ENCODE data around the gene AAK1. TPM values are rescaled to one million over a fixed set of nuclear protein-coding genes. Genes with fewer than 3 reads are reported as not detected.

The AAK1 gene
- total RNA-seq, 2 donors from 2014 or later = 55.2 to 77.9 TPM

GRCh38 chr2:69605284-69605683 lies 38.3 kb downstream of the AAK1 start:
- DNase-seq (ENCODE audit: low spot score) = no peak
- peaks cover 13 to 50% of the 10 kb centered on the region in 2 donors for H3K4me1 ChIP-seq (ENCODE audit: control insufficient read depth in 1 of 2, low read depth in 2 of 2)
- H3K27ac ChIP-seq = no peak overlapping the region
- TF ChIP-seq, protein P1, sequence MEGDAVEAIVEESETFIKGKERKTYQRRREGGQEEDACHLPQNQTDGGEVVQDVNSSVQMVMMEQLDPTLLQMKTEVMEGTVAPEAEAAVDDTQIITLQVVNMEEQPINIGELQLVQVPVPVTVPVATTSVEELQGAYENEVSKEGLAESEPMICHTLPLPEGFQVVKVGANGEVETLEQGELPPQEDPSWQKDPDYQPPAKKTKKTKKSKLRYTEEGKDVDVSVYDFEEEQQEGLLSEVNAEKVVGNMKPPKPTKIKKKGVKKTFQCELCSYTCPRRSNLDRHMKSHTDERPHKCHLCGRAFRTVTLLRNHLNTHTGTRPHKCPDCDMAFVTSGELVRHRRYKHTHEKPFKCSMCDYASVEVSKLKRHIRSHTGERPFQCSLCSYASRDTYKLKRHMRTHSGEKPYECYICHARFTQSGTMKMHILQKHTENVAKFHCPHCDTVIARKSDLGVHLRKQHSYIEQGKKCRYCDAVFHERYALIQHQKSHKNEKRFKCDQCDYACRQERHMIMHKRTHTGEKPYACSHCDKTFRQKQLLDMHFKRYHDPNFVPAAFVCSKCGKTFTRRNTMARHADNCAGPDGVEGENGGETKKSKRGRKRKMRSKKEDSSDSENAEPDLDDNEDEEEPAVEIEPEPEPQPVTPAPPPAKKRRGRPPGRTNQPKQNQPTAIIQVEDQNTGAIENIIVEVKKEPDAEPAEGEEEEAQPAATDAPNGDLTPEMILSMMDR (IDR thresholded peaks at IDR 0.05) = no peak
- no peaks in the 10 kb centered on the region for H3K27me3 ChIP-seq (replicated peaks; ENCODE audit: insufficient read depth)
- no peaks in the 10 kb centered on the region for H3K9me3 ChIP-seq
- no peaks in the 10 kb centered on the region for H3K36me3 ChIP-seq
- ATAC-seq (ENCODE audit: insufficient number of reproducible peaks, low FRiP score, low read depth) = no peak
- no peak overlapping the region for H3K4me3 ChIP-seq

GRCh38 chr2:69604836-69605235 lies 38.7 kb downstream of the AAK1 start:
- no peak for ATAC-seq (ENCODE audit: insufficient number of reproducible peaks, low FRiP score, low read depth)
- no peaks in the 10 kb centered on the region for H3K27me3 ChIP-seq (replicated peaks; ENCODE audit: insufficient read depth)
- peaks cover 13 to 54% of the 10 kb centered on the region in 2 donors for H3K4me1 ChIP-seq (ENCODE audit: control insufficient read depth in 1 of 2, low read depth in 2 of 2)
- TF ChIP-seq, protein P1 (IDR thresholded peaks at IDR 0.05) = no peak
- H3K27ac ChIP-seq = no peak overlapping the region
- no peak for DNase-seq (ENCODE audit: low spot score)
- H3K36me3 ChIP-seq = no peaks in the 10 kb centered on the region
- H3K4me3 ChIP-seq = no peak overlapping the region
- H3K9me3 ChIP-seq = no peaks in the 10 kb centered on the region

DNA sequence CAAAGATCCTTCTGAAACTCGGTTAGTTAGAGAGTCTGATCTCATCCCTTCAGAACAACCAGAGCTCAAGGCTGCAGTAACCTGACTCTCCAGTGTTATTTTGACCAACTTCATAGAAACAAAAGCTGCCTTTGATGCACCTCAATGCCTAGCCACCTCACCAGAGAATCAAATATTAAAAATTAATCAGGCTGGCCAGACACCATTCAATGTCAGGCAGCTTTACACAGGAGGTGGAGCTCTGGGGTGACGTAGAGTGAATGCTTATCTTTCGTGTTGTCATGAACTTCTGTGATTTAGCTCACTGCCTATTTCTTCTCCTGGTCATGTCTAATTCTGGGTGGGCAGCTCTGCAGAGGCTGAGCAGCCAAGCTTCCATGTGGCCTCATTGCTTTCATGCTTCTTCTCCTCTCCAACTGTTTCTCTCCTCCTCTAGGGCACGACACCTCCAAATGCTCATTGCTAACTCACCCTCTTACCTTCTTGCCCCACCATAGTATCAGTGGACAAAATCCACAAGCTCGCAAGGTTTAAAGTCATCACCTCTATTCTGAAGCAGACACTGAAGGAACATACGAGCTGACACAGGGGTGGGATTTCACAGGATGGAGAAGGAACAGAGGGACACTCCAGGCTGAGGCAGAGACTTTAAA lies 39.4 kb downstream of the AAK1 start:
- TF ChIP-seq, protein P1 (IDR thresholded peaks at IDR 0.05) = no peak
- DNase-seq (ENCODE audit: low spot score) = no peak
- ATAC-seq (ENCODE audit: insufficient number of reproducible peaks, low FRiP score, low read depth) = no peak
- H3K4me1 ChIP-seq (ENCODE audit: control insufficient read depth in 1 of 2, low read depth in 2 of 2) = peaks cover 13 to 54% of the 10 kb centered on the region in 2 donors
- H3K4me3 ChIP-seq = no peak overlapping the region
- H3K27me3 ChIP-seq (replicated peaks; ENCODE audit: insufficient read depth) = no peaks in the 10 kb centered on the region
- H3K27ac ChIP-seq = peak overlapping the region; percentile 9 to 20
- no peaks in the 10 kb centered on the region for H3K9me3 ChIP-seq
- H3K36me3 ChIP-seq = no peaks in the 10 kb centered on the region

GRCh38 chr2:69603146-69603743 lies 40.3 kb downstream of the AAK1 start:
- TF ChIP-seq, protein P1 (IDR thresholded peaks at IDR 0.05) = no peak
- Histone ChIP-seq H3K9me3 (no peaks in the 10 kb centered on the region), H3K36me3 (no peaks in the 10 kb centered on the region), H3K27ac (peak overlapping the region in 1 of 2 donors; percentile 20), H3K27me3 (replicated peaks; ENCODE audit: insufficient read depth) (no peaks in the 10 kb centered on the region), H3K4me3 (no peak overlapping the region), H3K4me1 (ENCODE audit: control insufficient read depth in 1 of 2, low read depth in 2 of 2) (peaks cover 13 to 50% of the 10 kb centered on the region in 2 donors)
- ATAC-seq (ENCODE audit: insufficient number of reproducible peaks, low FRiP score, low read depth) = no peak
- no peak for DNase-seq (ENCODE audit: low spot score)

GRCh38 chr2:69601179-69601612 lies 42.3 kb downstream of the AAK1 start:
- Histone ChIP-seq H3K4me1 (ENCODE audit: control insufficient read depth in 1 of 2, low read depth in 2 of 2) (peaks cover 13 to 41% of the 10 kb centered on the region in 2 donors), H3K27me3 (replicated peaks; ENCODE audit: insufficient read depth) (no peaks in the 10 kb centered on the region), H3K9me3 (no peaks in the 10 kb centered on the region), H3K27ac (no peak overlapping the region), H3K4me3 (no peak overlapping the region), H3K36me3 (no peaks in the 10 kb centered on the region)
- TF ChIP-seq, protein P1 (IDR thresholded peaks at IDR 0.05) = no peak
- ATAC-seq (ENCODE audit: insufficient number of reproducible peaks, low FRiP score, low read depth) (no peak), DNase-seq (ENCODE audit: low spot score) (no peak)

All from thoracic aorta (tissue), 2 donors.